GM12872 (cell line): ENCODE measurements around the gene ALK.

Experiments
- TF ChIP-seq, protein P1 (sequence below): IDR thresholded peaks from 3 replicates; pipeline ENCODE4 v1.5.1; 2011; ENCODE audit warnings: low read depth, mild to moderate bottlenecking, low read length, moderate library complexity; ENCODE audit not compliant: insufficient read depth

ALK gene

GRCh38 chr2:29509878-29510277 lies 411.5 kb downstream of the ALK start:
- TF ChIP-seq, protein P1, sequence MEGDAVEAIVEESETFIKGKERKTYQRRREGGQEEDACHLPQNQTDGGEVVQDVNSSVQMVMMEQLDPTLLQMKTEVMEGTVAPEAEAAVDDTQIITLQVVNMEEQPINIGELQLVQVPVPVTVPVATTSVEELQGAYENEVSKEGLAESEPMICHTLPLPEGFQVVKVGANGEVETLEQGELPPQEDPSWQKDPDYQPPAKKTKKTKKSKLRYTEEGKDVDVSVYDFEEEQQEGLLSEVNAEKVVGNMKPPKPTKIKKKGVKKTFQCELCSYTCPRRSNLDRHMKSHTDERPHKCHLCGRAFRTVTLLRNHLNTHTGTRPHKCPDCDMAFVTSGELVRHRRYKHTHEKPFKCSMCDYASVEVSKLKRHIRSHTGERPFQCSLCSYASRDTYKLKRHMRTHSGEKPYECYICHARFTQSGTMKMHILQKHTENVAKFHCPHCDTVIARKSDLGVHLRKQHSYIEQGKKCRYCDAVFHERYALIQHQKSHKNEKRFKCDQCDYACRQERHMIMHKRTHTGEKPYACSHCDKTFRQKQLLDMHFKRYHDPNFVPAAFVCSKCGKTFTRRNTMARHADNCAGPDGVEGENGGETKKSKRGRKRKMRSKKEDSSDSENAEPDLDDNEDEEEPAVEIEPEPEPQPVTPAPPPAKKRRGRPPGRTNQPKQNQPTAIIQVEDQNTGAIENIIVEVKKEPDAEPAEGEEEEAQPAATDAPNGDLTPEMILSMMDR, result no peak

GRCh38 chr2:29509397-29509796 lies 412.0 kb downstream of the ALK start:
- TF ChIP-seq, protein P1, result no peak

GRCh38 chr2:29504746-29505145 lies 416.6 kb downstream of the ALK start:
- TF ChIP-seq, protein P1, result no peak

GRCh38 chr2:29502460-29502911 lies 418.9 kb downstream of the ALK start:
- TF ChIP-seq, protein P1, result no peak

- TF ChIP-seq, protein P1, result no peak
Observed at GRCh38 chr2:29497375-29497774, 424.0 kb downstream of the ALK start.

- TF ChIP-seq, protein P1, result no peak
Observed at GRCh38 chr2:29496198-29496597, 425.2 kb downstream of the ALK start.

DNA sequence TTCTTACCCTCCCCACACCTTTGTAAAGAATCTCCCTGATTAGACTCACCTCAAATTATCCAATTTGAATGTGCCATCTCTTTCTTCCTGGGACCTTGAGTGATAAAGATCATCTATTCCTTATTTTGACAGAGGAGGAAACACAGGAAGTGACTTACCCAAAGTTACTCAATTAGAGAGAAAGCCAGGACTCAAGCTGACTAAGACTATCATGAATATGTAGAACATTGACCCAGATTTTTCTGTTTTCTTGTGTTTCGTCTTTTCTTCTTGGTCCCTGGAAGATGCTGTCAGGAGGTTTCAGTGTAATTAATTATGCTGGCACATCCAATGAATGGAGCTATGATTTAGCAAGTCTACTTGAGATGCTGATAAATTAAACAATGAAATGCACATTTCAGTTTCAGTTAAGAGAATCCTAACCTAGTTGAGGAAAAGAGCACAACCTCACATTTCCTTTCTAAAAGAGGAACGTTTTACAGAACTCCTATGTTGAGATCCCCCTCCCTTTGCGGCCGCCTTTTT lies 425.8 kb downstream of the ALK start:
- TF ChIP-seq, protein P1, result no peak

DNA sequence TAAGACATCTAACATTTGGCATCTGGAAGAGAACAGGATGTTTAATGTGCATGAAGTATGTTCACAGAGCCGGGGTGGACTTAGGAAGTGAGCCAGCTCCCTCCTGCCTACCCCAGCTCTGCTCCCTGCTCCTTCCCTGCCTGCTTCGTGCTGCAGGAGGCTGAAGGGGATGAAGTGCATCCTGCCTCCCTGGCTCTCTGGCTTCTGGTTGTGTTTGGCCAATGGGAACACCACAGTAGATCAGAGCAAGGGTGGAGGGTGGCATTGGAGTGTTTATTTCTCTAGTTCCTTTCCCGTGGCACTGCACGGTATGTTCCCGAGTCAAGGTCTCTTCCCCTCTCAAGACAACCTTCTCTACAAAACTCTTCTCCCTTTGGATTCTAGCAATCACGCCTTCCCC lies 426.3 kb downstream of the ALK start:
- TF ChIP-seq, protein P1, result no peak
